Measurements from ENCODE around the gene HAGHL.

- no peak for TF ChIP-seq POU2F2 (IDR thresholded peaks at IDR 0.05; ENCODE audit: low read depth, low read length)
- no peak; the same call in 1 of the 2 replicates for TF ChIP-seq POLR2A (IDR thresholded peaks at IDR 0.05; ENCODE audit: low read depth, low read length)
- no peak for TF ChIP-seq POLR2AphosphoS5 (IDR thresholded peaks at IDR 0.05; ENCODE audit: low read depth, low read length)
- no peak for TF ChIP-seq TAF1 (IDR thresholded peaks at IDR 0.05; ENCODE audit: low read depth, low read length)
These were observed 43.4 kb upstream of the HAGHL start for GRCh38 chr16:683396-684070.

Measured in GM12891 (cell line).